ENCODE results near the gene HBQ1. TPM values are rescaled to one million over a fixed set of nuclear protein-coding genes. Genes with fewer than 3 reads are reported as not detected.
"Not testable (repeated sequence)": the region's sequence is repeated elsewhere in the genome, so short reads cannot be mapped to it uniquely, and the experiment has no call there.

The HBQ1 gene
- total RNA-seq, 1 experiment from 2014 or later = not detected

DNA sequence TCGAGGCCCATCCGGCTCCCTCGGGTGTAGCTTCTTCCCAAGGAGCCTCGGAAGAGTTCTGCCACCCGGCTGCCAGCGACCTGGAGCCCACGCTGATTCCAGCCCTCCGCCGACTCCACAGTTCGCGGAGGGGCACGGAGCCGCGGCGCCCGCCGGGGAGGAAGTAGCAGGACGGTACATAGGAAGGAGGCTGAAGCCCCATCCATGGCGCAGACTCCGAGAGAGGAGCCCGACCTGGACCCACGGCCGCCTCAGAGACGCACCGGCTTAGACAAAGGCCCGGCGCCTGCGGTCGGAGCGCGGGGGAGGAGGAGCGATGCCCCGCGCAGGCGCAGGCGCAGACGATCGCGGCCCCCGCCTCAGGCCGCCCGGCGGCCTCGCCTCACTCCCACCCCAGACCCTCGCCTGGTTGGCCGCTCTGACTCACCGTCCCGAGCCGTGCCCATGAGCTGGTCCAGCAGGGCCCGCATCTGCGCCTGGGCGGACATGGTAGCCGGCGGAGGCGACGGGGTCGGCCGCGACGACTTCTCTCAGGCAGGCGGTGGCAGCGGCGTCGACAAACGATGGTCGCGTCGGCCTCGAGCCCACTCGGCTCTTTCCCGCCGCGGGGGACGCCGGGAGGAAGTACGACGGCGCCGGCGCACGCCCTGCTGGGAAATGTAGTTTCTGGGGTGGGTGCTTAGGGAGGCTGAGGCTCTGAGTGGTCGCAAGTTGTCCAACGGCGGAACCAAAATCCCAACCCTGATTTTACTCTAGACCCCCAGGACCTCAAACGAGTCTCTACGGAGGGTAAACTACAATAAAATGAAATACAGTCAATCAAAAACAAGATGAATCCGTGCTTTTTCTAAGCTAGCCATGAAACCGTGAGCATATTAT is 48.8 kb downstream of the HBQ1 start, which contains the start of gene LUC7L:
LUC7L (minus strand) TSS at position 598 of the 879 bp plus-strand sequence; CDS start at position 488, 110 bp downstream.
- Histone ChIP-seq H3K9me3 (ENCODE audit: low read length) (no peaks in the 10 kb centered on the region), H3K4me3 (ENCODE audit: low read length) (peak within 1 kb of the TSS; percentile 99), H3K4me1 (ENCODE audit: insufficient read depth, low read length) (peaks cover 25% of the 10 kb centered on the region), H3K36me3 (ENCODE audit: low read depth, low read length) (peaks cover 25% of the 10 kb centered on the region), H3K27ac (ENCODE audit: low read length) (peak within 1 kb of the TSS; percentile 59), H4K20me1 (ENCODE audit: low read length) (peaks cover 28% of the 10 kb centered on the region), H3K4me2 (ENCODE audit: low read length) (peak within 1 kb of the TSS; percentile 91), H2AFZ (ENCODE audit: low read length) (peak within 1 kb of the TSS; percentile 86), H3K79me2 (ENCODE audit: low read length) (peaks cover 43% of the 10 kb centered on the region), H3K9ac (ENCODE audit: low read length) (peak within 1 kb of the TSS; percentile 96), H3K9me2 (replicated peaks; ENCODE audit: low read length) (no peaks in the 10 kb centered on the region), H3K27me3 (ENCODE audit: low read length) (no peaks in the 10 kb centered on the region), H3F3A (ENCODE audit: low read length, unreplicated experiment) (no peaks in the 10 kb centered on the region)
- ChIA-PET POLR2A (ENCODE audit: unreplicated experiment) (interaction anchor here (0.6 kb wide), 1 partner anchor 123 kb away, joined by 3 read pairs; the partner anchor contains the start of gene AXIN1), CTCF (interaction anchor here (0.9 kb wide), 1 partner anchor 122 kb away, joined by 3 read pairs; no protein-coding TSS in a partner anchor)
- TF ChIP-seq, protein P1, sequence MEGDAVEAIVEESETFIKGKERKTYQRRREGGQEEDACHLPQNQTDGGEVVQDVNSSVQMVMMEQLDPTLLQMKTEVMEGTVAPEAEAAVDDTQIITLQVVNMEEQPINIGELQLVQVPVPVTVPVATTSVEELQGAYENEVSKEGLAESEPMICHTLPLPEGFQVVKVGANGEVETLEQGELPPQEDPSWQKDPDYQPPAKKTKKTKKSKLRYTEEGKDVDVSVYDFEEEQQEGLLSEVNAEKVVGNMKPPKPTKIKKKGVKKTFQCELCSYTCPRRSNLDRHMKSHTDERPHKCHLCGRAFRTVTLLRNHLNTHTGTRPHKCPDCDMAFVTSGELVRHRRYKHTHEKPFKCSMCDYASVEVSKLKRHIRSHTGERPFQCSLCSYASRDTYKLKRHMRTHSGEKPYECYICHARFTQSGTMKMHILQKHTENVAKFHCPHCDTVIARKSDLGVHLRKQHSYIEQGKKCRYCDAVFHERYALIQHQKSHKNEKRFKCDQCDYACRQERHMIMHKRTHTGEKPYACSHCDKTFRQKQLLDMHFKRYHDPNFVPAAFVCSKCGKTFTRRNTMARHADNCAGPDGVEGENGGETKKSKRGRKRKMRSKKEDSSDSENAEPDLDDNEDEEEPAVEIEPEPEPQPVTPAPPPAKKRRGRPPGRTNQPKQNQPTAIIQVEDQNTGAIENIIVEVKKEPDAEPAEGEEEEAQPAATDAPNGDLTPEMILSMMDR (conservative IDR thresholded peaks at IDR 0.05; ENCODE audit: low read depth, low read length) = no peak
- TF ChIP-seq EZH2 (IDR thresholded peaks at IDR 0.05; ENCODE audit: low read length, unreplicated experiment) (no peak), EZH2phosphoT487 (IDR thresholded peaks at IDR 0.05; ENCODE audit: borderline replicate concordance, low read length) (no peak)
- BruUV-seq (replicated peaks) = TSS peak; percentile 50
- DNase-seq (peak; percentile 81), ATAC-seq (peak; percentile 91)
- intact Hi-C loops (cut with micrococcal nuclease) = no loop called here

DNA sequence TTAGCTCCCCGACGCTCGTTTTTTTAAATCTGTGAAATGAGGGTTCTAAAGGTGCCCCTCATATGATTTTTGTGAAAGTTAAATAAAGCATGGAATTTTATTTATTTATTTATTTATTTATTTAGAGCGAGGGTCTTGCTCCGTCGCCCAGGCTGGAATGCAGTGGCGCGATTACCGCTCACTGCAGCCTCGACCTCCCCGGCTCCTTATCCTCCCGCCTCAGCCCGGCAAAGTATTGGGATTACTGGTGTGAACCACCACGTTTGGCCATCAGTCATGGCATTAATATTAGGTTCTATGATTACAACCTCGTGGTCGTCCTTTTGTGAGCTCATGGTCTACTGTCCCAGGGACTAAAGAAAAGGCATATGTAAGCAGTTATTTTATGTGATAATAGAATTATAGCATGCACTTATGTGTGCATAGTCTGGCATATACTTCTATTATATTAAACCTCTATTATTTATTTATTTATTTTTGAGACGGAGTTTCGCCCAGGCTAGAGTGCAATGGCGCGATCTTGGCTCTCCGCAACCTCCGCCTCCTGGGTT is 49.5 kb downstream of the HBQ1 start:
- no peak overlapping the region for H3K9ac ChIP-seq (ENCODE audit: low read length)
- DNase-seq = no peak
- H3K9me3 ChIP-seq (ENCODE audit: low read length) = no peaks in the 10 kb centered on the region
- intact Hi-C loops (cut with micrococcal nuclease) = no loop called here
- BruUV-seq (replicated peaks) = no TSS peak
- no peaks in the 10 kb centered on the region for H3K27me3 ChIP-seq (ENCODE audit: low read length)
- peaks cover 25% of the 10 kb centered on the region for H3K4me1 ChIP-seq (ENCODE audit: insufficient read depth, low read length)
- no peaks in the 10 kb centered on the region for H3F3A ChIP-seq (ENCODE audit: low read length, unreplicated experiment)
- peak overlapping the region; percentile 86 for H2AFZ ChIP-seq (ENCODE audit: low read length)
- H3K4me2 ChIP-seq (ENCODE audit: low read length) = peak overlapping the region; percentile 91
- CTCF ChIA-PET = no interaction called here
- no peak overlapping the region for H3K27ac ChIP-seq (ENCODE audit: low read length)
- H3K9me2 ChIP-seq (replicated peaks; ENCODE audit: low read length) = no peaks in the 10 kb centered on the region
- POLR2A ChIA-PET (ENCODE audit: unreplicated experiment) = interaction anchor here (0.6 kb wide), 1 partner anchor 122 kb away, joined by 3 read pairs; the partner anchor contains the start of gene AXIN1
- peaks cover 23% of the 10 kb centered on the region for H3K36me3 ChIP-seq (ENCODE audit: low read depth, low read length)
- peak overlapping the region; percentile 99 for H3K4me3 ChIP-seq (ENCODE audit: low read length)
- H3K79me2 ChIP-seq (ENCODE audit: low read length) = peaks cover 41% of the 10 kb centered on the region
- peaks cover 28% of the 10 kb centered on the region for H4K20me1 ChIP-seq (ENCODE audit: low read length)
- TF ChIP-seq, protein P1 (conservative IDR thresholded peaks at IDR 0.05; ENCODE audit: low read depth, low read length) = no peak
- no peak for TF ChIP-seq EZH2 (IDR thresholded peaks at IDR 0.05; ENCODE audit: low read length, unreplicated experiment)
- no peak for TF ChIP-seq EZH2phosphoT487 (IDR thresholded peaks at IDR 0.05; ENCODE audit: borderline replicate concordance, low read length)
- ATAC-seq = no peak

DNA sequence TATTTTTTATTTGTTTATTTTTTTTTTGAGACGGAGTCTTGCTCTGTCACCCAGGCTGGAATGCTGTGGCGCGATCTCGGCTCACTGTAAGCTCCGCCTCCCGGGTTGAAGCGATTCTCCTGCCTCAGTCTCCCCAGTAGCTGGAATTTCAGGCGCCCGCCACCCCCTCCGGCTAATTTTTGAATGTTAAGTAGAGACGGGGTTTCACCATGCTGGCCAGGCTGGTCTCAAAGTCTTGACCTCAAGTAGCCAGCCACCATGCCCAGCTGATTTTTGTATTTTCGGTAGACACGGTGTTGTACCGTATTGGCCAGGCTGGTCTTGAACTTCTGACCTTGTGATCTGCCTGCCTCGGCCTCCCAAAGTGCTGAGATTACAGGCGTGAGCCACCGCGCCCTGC is 50.1 kb downstream of the HBQ1 start:
- BruUV-seq (replicated peaks); ATAC-seq; DNase-seq; H3K27ac ChIP-seq (ENCODE audit: low read length); H3K9me3 ChIP-seq (ENCODE audit: low read length); POLR2A ChIA-PET (ENCODE audit: unreplicated experiment); H2AFZ ChIP-seq (ENCODE audit: low read length); H3K27me3 ChIP-seq (ENCODE audit: low read length); CTCF ChIA-PET; H3K4me2 ChIP-seq (ENCODE audit: low read length); H3K9ac ChIP-seq (ENCODE audit: low read length); H3F3A ChIP-seq (ENCODE audit: low read length, unreplicated experiment); H3K9me2 ChIP-seq (replicated peaks; ENCODE audit: low read length); intact Hi-C loops (cut with micrococcal nuclease); H3K4me3 ChIP-seq (ENCODE audit: low read length): not testable (repeated sequence)
- H3K79me2 ChIP-seq (ENCODE audit: low read length) = peaks cover 37% of the 10 kb centered on the region
- peaks cover 21% of the 10 kb centered on the region for H3K36me3 ChIP-seq (ENCODE audit: low read depth, low read length)
- peaks cover 28% of the 10 kb centered on the region for H4K20me1 ChIP-seq (ENCODE audit: low read length)
- H3K4me1 ChIP-seq (ENCODE audit: insufficient read depth, low read length) = peaks cover 25% of the 10 kb centered on the region

Other genes with a start within 250 kb of the HBQ1 start
- gene POLR3K, start 126.9 kb upstream of the HBQ1 start, total RNA-seq (2014; rRNA removed) = 20.3 and 30.2 TPM in 2 replicates
- 45.8 and 62.2 TPM in 2 replicates for gene SNRNP25, start 126.6 kb upstream of the HBQ1 start, total RNA-seq (2014; rRNA removed)
- 23.3 and 26.3 TPM in 2 replicates for gene RHBDF1, start 107.8 kb upstream of the HBQ1 start, total RNA-seq (2014; rRNA removed)
- gene MPG, start 102.2 kb upstream of the HBQ1 start, total RNA-seq (2014; rRNA removed) = 147 and 175 TPM in 2 replicates
- 14.9 and 22.2 TPM in 2 replicates for gene NPRL3, start 41.8 kb upstream of the HBQ1 start, total RNA-seq (2014; rRNA removed)
- gene HBZ, start 27.8 kb upstream of the HBQ1 start, total RNA-seq (2014; rRNA removed) = not detected in 2 replicates
- gene HBM, start 14.5 kb upstream of the HBQ1 start, total RNA-seq (2014; rRNA removed) = not detected in 2 replicates
- not detected in 2 replicates for gene HBA2, start 7.6 kb upstream of the HBQ1 start, total RNA-seq (2014; rRNA removed)
- gene HBA1, start 3.8 kb upstream of the HBQ1 start, total RNA-seq (2014; rRNA removed) = not detected in 2 replicates
- gene LUC7L, start 49.0 kb downstream of the HBQ1 start, total RNA-seq (2014; rRNA removed) = 46.0 and 61.9 TPM in 2 replicates
- 31.4 and 38.0 TPM in 2 replicates for gene FAM234A, start 54.4 kb downstream of the HBQ1 start, total RNA-seq (2014; rRNA removed)
- 1.2 and 1.5 TPM in 2 replicates for gene RGS11, start 95.5 kb downstream of the HBQ1 start, total RNA-seq (2014; rRNA removed)
- gene ARHGDIG, start 100.1 kb downstream of the HBQ1 start, total RNA-seq (2014; rRNA removed) = 0.35 TPM in 1 of 2 replicates, not detected in the other
- not detected in 2 replicates for gene PDIA2, start 102.7 kb downstream of the HBQ1 start, total RNA-seq (2014; rRNA removed)
- gene AXIN1, start 172.3 kb downstream of the HBQ1 start, total RNA-seq (2014; rRNA removed) = 26.9 and 50.8 TPM in 2 replicates
- gene MRPL28, start 190.1 kb downstream of the HBQ1 start, total RNA-seq (2014; rRNA removed) = 154 and 206 TPM in 2 replicates
- 40.8 and 56.5 TPM in 2 replicates for gene PGAP6, start 201.5 kb downstream of the HBQ1 start, total RNA-seq (2014; rRNA removed)
- gene NME4, start 216.7 kb downstream of the HBQ1 start, total RNA-seq (2014; rRNA removed) = 182 and 207 TPM in 2 replicates
- gene DECR2, start 221.4 kb downstream of the HBQ1 start, total RNA-seq (2014; rRNA removed) = 19.8 and 22.3 TPM in 2 replicates
- gene RAB11FIP3, start 245.2 kb downstream of the HBQ1 start, total RNA-seq (2014; rRNA removed) = 12.7 and 17.9 TPM in 2 replicates